CD4-positive, alpha-beta T cell (primary cell): ENCODE results near the gene AKT1. TPM values are rescaled to one million over a fixed set of nuclear protein-coding genes. Genes with fewer than 3 reads are reported as not detected.

ENCODE experiments used
- ATAC-seq: fragments of 200-7000 bp; cut with Tn5 transposase; one replicate; pipeline ENCODE4 v1.10.0; 2022; ENCODE audit warnings: mild to moderate bottlenecking; ENCODE audit not compliant: poor library complexity
- CTCF ChIA-PET: fragments of 350-600 bp; sonication (Branson Sonifier 250); formaldehyde crosslinking; loops from one replicate; lab custom pipeline; 2021; ENCODE audit warnings: antibody characterized with exemption, inconsistent platforms; lab: Charles Lee
- POLR2A ChIA-PET: fragments of 350-600 bp; sonication (Branson Sonifier 250); formaldehyde crosslinking; loops from one replicate; lab custom pipeline; 2021; ENCODE audit warnings: antibody characterized with exemption, inconsistent platforms; lab: Charles Lee
- DNase-seq, 14 experiments: peaks; one replicate each; pipeline ENCODE4 v3.0.0-alpha.2; 2013 to 2020; ENCODE audit warnings: mixed read lengths in 2 of 14
- H3K27ac ChIP-seq, 2 donors: one replicate each; pipeline versions ENCODE4 v1.5.1 to v1.7.0; 2013; ENCODE audit warnings: low read length in 2 of 2, low read depth in 1 of 2, mild to moderate bottlenecking in 1 of 2
- H3K27me3 ChIP-seq, 2 experiments: 1 replicate in 1 of 2; 2 replicates in 1 of 2; pipeline versions ENCODE4 v1.6.1 to v1.7.0; 2013; ENCODE audit warnings: low read length in 2 of 2, control low read depth in 1 of 2, mild to moderate bottlenecking in 1 of 2, moderate library complexity in 1 of 2; ENCODE audit not compliant: insufficient read depth in 2 of 2, control insufficient read depth in 1 of 2
- H3K36me3 ChIP-seq: one replicate; pipeline ENCODE4 v1.6.1; 2013; ENCODE audit warnings: low read length, control low read depth; ENCODE audit not compliant: insufficient read depth
- H3K4me1 ChIP-seq: one replicate; pipeline ENCODE4 v1.6.1; 2013; ENCODE audit warnings: low read length, control low read depth; ENCODE audit not compliant: insufficient read depth
- H3K4me3 ChIP-seq: one replicate; pipeline ENCODE4 v1.5.1; 2013; ENCODE audit warnings: mild to moderate bottlenecking, low read length, moderate library complexity
- H3K9me3 ChIP-seq, 2 experiments: 1 replicate in 1 of 2; 2 replicates in 1 of 2; pipeline versions ENCODE4 v1.6.1 to v1.7.0; 2013; ENCODE audit warnings: low read length in 2 of 2, mild to moderate bottlenecking in 2 of 2, control low read depth in 1 of 2, moderate library complexity in 1 of 2; ENCODE audit not compliant: control insufficient read depth in 1 of 2, insufficient read depth in 1 of 2
- H3K27ac Mint-ChIP-seq: one replicate; pipeline ENCODE4 v1.8.0; 2020; ENCODE audit warnings: mixed read lengths
- H3K27me3 Mint-ChIP-seq: one replicate; pipeline ENCODE4 v1.8.0; 2021; ENCODE audit warnings: mixed read lengths
- H3K36me3 Mint-ChIP-seq: one replicate; pipeline ENCODE4 v1.8.0; 2021; ENCODE audit warnings: low read depth, mixed read lengths
- H3K4me1 Mint-ChIP-seq: one replicate; pipeline ENCODE4 v1.8.0; 2021; ENCODE audit warnings: low read depth, mixed read lengths
- H3K4me3 Mint-ChIP-seq: one replicate; pipeline ENCODE4 v1.8.0; 2020; ENCODE audit warnings: mild to moderate bottlenecking, mixed read lengths
- H3K9me3 Mint-ChIP-seq: one replicate; pipeline ENCODE4 v1.8.0; 2020; ENCODE audit warnings: mixed read lengths
- intact Hi-C, 2 experiments: fragments of 100-400 bp; cut with DNase I in 1 of 2; cut with micrococcal nuclease in 1 of 2; formaldehyde crosslinking; loops; one replicate each; pipeline versions ENCODE4 v1.15.1 to v1.9.0; 2023 to 2025; cut with DNase I, micrococcal nuclease
- total RNA-seq, 174 experiments: library from RNA in 2 of 174; stranded (reverse) in 2 of 174; gene quantifications; one replicate each; pipeline ENCODE4 v1.2.3 and lab custom pipeline; 2021 to 2026
- TF ChIP-seq, protein P1 (sequence below): fragments of 200-600 bp; IDR thresholded peaks from one replicate; pipeline ENCODE4 v1.8.0; 2022; ENCODE audit warnings: antibody characterized with exemption, mild to moderate bottlenecking

Gene AKT1
- total RNA-seq, 2 experiments from 2014 or later: 58.8 to 66.5 TPM

DNA sequence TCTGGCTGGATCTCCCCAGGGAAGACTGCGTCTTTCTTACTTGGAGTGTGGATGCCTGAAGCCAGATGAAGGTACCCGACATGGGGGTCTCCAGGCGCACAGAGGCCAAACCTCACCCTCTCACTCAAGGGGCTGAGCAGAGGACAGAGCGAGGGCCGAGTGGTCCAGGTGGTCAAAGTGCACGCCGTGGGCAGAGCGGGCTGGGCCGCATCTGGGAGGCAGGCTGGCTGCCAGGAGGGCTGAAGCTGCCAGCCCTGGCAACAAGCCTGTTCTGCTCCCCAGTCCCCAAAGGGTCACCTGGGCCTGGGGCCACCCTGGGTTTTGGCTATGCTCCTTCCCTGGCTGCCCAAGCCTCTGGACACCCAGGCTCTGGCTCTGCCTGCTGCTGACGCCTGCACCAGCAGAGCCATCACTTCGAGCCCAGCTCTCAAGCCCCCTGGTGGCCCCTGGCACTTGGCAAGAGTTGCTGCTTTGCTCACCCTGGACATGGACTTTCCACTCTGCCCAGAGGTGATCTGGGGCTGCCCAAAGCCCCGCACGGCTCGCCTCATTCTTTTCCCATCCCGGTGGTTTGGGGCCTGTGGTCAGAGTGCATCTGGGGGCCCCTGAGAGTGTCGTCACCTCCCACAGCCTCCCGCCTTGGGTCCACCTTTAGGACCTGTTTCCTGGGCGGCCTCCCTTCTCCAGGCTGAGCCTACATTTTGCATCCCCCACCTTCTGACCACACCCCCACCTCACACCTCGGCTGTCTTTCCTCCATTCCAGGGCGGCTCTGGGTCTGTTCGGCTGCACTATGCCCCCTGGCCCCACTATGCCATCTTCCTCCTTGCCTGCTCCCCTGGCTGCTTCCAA, 68.7 kb downstream of the AKT1 start:
- peaks cover 0 to 4% of the 10 kb centered on the region in 2 experiments for H3K9me3 ChIP-seq
- H3K36me3 ChIP-seq: no peaks in the 10 kb centered on the region
- ATAC-seq: no peak
- H3K36me3 Mint-ChIP-seq: no peaks in the 10 kb centered on the region
- peaks cover 17% of the 10 kb centered on the region for H3K4me1 ChIP-seq
- peak overlapping the region; percentile 15 for H3K4me3 Mint-ChIP-seq
- TF ChIP-seq, protein P1, sequence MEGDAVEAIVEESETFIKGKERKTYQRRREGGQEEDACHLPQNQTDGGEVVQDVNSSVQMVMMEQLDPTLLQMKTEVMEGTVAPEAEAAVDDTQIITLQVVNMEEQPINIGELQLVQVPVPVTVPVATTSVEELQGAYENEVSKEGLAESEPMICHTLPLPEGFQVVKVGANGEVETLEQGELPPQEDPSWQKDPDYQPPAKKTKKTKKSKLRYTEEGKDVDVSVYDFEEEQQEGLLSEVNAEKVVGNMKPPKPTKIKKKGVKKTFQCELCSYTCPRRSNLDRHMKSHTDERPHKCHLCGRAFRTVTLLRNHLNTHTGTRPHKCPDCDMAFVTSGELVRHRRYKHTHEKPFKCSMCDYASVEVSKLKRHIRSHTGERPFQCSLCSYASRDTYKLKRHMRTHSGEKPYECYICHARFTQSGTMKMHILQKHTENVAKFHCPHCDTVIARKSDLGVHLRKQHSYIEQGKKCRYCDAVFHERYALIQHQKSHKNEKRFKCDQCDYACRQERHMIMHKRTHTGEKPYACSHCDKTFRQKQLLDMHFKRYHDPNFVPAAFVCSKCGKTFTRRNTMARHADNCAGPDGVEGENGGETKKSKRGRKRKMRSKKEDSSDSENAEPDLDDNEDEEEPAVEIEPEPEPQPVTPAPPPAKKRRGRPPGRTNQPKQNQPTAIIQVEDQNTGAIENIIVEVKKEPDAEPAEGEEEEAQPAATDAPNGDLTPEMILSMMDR: no peak
- H3K4me1 Mint-ChIP-seq: no peaks in the 10 kb centered on the region
- CTCF ChIA-PET: no interaction called here
- H3K4me3 ChIP-seq: no peak overlapping the region
- H3K27me3 ChIP-seq: peaks cover 0 to 4% of the 10 kb centered on the region in 2 experiments
- POLR2A ChIA-PET: no interaction called here
- no peaks in the 10 kb centered on the region for H3K9me3 Mint-ChIP-seq
- no peaks in the 10 kb centered on the region for H3K27me3 Mint-ChIP-seq
- no peak overlapping the region for H3K27ac Mint-ChIP-seq
- no peak for DNase-seq
- intact Hi-C loops: no loop called here
- H3K27ac ChIP-seq: no peak overlapping the region

DNA sequence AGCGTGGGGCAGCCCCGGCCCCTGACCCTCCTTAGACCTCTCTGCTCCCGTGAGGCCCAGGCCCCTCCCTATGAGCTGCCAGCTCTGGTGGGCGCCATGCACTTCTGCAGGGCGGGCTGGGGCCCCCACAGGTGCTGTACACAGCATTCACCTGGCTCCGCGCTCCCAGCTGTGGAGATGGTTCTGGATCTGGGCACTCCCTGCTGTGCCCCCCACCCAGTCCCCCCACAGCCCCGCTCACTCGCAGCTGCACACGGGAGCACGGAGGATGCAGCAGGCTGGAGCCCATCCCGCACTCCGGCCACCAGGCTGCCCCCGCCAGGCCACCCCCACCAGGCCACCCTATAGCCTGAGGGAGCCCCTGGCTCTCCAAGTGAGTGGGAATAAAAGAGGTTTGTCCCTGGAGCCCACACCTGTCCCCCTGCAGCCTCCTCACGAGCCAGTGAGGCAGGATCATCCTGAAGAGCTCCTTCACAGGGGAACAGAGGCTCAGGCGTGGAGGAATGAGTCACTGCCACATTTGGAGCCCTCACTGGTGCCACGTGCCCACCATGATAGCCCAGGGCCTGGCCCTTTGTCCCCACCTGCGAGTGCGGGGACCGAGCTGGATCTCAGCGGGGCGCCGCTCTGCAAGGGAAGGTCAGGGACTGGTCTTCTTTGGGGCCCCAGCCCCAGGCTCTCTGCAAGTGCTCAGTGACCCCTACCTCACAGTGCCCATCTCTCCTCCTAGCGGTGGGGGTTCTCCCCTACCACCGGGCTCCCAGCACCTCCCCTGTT, 69.6 kb downstream of the AKT1 start:
- Mint-ChIP-seq H3K4me3 (peak overlapping the region; percentile 70), H3K27ac (no peak overlapping the region), H3K36me3 (no peaks in the 10 kb centered on the region), H3K27me3 (no peaks in the 10 kb centered on the region), H3K9me3 (no peaks in the 10 kb centered on the region), H3K4me1 (no peaks in the 10 kb centered on the region)
- no peak overlapping the region for H3K27ac ChIP-seq
- TF ChIP-seq, protein P1: no peak
- DNase-seq (no peak), ATAC-seq (no peak)
- H3K4me1 ChIP-seq: peaks cover 17% of the 10 kb centered on the region
- no peak overlapping the region for H3K4me3 ChIP-seq
- intact Hi-C loops: loop anchor here in 1 of 2 experiments (2.0 kb wide), 1 partner anchor 69 kb away; the partner anchor contains the start of gene AKT1
- peaks cover 0 to 4% of the 10 kb centered on the region in 2 experiments for H3K9me3 ChIP-seq
- ChIA-PET CTCF (no interaction called here), POLR2A (interaction anchor here (0.5 kb wide), 1 partner anchor 470 kb away, joined by 3 read pairs; no protein-coding TSS in a partner anchor)
- no peaks in the 10 kb centered on the region for H3K36me3 ChIP-seq
- peaks cover 0 to 4% of the 10 kb centered on the region in 2 experiments for H3K27me3 ChIP-seq

DNA sequence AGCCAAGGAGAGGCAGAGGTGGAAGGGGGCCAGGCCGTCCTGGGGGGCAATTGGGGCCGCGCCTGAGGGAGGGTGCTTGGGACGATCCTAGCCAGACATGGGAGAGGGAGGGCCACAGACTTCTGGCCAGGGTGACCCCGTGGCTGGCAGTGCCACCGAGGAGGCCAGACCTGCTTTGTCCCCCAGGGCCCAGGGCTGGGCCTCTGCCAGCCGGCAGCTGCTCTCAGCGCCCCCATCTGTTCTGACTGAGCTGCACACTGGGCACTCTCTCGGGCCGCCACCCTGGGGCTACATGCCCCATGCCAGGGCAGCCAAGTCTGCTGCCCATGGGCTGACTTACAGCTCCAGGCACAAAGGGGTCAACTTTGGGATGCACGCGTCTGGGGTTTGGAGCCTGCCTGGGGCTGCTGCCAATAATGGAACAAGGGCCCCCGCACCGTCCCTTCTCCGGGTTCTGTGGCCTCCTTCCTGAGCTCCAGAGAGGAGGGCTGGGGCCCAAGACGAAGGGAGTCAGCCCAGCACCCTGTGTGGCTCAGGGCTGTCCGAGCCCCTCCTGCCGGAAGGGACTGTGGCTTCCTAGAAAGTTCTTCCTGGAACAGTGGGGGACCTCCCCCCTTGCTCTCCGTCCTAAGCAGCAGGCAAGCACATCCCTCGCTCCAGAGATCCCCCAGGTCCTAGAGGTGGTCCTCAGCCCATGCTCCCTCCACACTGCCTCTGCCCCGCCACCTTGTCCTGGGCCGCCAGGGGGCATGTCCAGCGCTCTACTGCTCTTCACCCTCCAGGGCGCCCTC, 70.4 kb downstream of the AKT1 start:
- Mint-ChIP-seq H3K9me3 (no peaks in the 10 kb centered on the region), H3K27me3 (no peaks in the 10 kb centered on the region), H3K27ac (no peak overlapping the region), H3K4me1 (no peaks in the 10 kb centered on the region), H3K4me3 (peak overlapping the region; percentile 70), H3K36me3 (no peaks in the 10 kb centered on the region)
- H3K36me3 ChIP-seq: no peaks in the 10 kb centered on the region
- ChIA-PET CTCF (interaction anchor here (1.5 kb wide), 1 partner anchor 43 kb away, joined by 3 read pairs; no protein-coding TSS in a partner anchor), POLR2A (interaction anchor here (0.5 to 1.9 kb wide), 4 partner anchors 27 to 470 kb away, joined by 3 to 8 read pairs (median 4); partner anchors contain the start of genes SIVA1 and ZBTB42)
- TF ChIP-seq, protein P1: no peak
- DNase-seq: no peak
- H3K4me3 ChIP-seq: peak overlapping the region; percentile 87
- peaks cover 0 to 4% of the 10 kb centered on the region in 2 experiments for H3K27me3 ChIP-seq
- no peak overlapping the region for H3K27ac ChIP-seq
- ATAC-seq: no peak
- intact Hi-C loops: loop anchor here in 1 of 2 experiments (1.0 to 2.0 kb wide), 2 partner anchors 28 to 70 kb away; partner anchors contain the start of genes AKT1 and SIVA1
- H3K9me3 ChIP-seq: peaks cover 0 to 4% of the 10 kb centered on the region in 2 experiments
- H3K4me1 ChIP-seq: peaks cover 17% of the 10 kb centered on the region
